ENCODE data around the gene MRPL37.

GRCh38 chr1:54221867-54222484 is 22.0 kb downstream of the MRPL37 start:
- TF ChIP-seq CTCF (IDR thresholded peaks at IDR 0.05) (no peak), POLR2AphosphoS5 (IDR thresholded peaks at IDR 0.05) (no peak), POLR2A (IDR thresholded peaks at IDR 0.05) (no peak), EP300 (IDR thresholded peaks at IDR 0.05) (no peak)
